Rectal smooth muscle tissue (tissue), 1 donor: ENCODE data around the gene PPIP5K1.
"Not testable (repeated sequence)": the region's sequence is repeated elsewhere in the genome, so short reads cannot be mapped to it uniquely, and the experiment has no call there.

Source experiments
- H3K27ac ChIP-seq: one replicate; pipeline ENCODE4 v1.7.0; 2013; ENCODE audit warnings: low read depth, low read length, inconsistent platforms
- H3K27me3 ChIP-seq: one replicate; pipeline ENCODE4 v1.7.0; 2013; ENCODE audit warnings: low read length; ENCODE audit not compliant: control insufficient read depth, insufficient read depth
- H3K36me3 ChIP-seq: one replicate; pipeline ENCODE4 v1.7.0; 2013; ENCODE audit warnings: low read length; ENCODE audit not compliant: control insufficient read depth, insufficient read depth
- H3K4me1 ChIP-seq: one replicate; pipeline ENCODE4 v1.7.0; 2013; ENCODE audit warnings: low read length; ENCODE audit not compliant: control insufficient read depth, insufficient read depth
- H3K4me3 ChIP-seq: one replicate; pipeline ENCODE4 v1.7.0; 2013; ENCODE audit warnings: low read length
- H3K9ac ChIP-seq: one replicate; pipeline ENCODE4 v1.7.0; 2013; ENCODE audit warnings: low read length

PPIP5K1 gene

DNA sequence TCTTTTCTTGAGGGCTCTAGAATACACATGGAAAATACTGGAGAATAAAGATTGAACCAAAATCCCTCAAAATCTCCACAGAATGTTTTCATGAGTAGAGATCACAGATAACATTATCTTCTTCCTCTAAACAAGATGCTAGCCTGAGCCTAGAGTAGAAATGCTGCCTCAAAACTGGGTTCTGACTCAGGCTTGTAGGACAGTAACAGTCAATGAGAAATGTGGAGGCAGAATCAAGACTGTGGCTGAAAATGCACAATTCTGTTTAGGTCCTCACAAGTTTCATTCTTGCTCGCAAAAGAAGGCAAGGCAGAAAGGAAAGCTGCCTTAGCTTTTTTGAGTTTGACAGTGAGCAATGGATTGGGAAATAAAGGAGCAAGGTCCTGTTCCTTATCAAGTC, 15.4 kb downstream of the PPIP5K1 start:
- not testable (repeated sequence) for H3K36me3 ChIP-seq

DNA sequence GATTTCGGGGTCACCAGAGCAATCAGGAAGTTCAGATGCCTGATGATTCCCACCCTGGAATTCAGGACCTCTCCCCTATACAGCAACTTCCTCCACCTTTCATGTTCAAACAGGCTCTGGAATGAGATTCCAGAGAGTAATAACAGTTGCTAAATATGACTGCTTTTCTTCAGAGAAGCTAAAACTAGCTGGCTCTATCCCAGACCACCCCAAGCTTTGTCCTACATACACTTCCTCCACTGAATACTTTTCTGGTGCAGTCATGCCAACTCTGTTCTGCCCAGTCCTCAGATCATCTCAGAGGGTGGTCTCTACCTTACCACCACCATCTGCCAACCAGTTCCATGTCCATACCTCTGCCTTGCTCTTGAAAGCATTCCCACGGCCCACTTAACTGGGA, 23.4 kb downstream of the PPIP5K1 start:
- not testable (repeated sequence) for H3K27me3 ChIP-seq, H3K4me1 ChIP-seq, H3K9ac ChIP-seq, H3K36me3 ChIP-seq, H3K4me3 ChIP-seq, H3K27ac ChIP-seq

More for the DNA sequence above, 15.4 kb downstream of the PPIP5K1 start:
- not testable (repeated sequence) for H3K4me3 ChIP-seq, H3K27me3 ChIP-seq, H3K9ac ChIP-seq, H3K27ac ChIP-seq, H3K4me1 ChIP-seq

- not testable (repeated sequence) for H3K27me3 ChIP-seq
These were observed 26.2 kb downstream of the PPIP5K1 start for GRCh38 chr15:43563793-43564192.

DNA sequence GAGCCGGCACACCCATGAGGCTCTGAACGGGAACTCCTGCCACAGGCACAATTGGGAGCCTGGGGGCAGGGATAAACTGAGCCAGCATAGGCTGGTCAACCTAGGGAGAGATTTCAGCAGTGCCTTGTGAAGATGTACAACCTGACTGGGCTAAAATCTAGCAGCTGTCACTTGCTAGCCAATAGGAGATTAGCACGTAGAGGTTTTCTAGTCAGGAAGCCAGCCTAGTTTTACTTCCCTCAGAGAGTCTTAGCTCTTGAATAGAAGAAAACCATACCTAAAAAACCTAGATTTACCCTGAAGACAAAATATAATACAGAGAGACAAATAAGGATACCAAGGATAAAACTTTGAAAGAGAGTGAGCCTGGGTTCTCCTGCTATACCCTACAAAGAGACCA, 27.3 kb downstream of the PPIP5K1 start:
- H3K36me3 ChIP-seq, H3K4me1 ChIP-seq, H3K27me3 ChIP-seq, H3K27ac ChIP-seq, H3K4me3 ChIP-seq, H3K9ac ChIP-seq: not testable (repeated sequence)

More at GRCh38 chr15:43563793-43564192, 26.2 kb downstream of the PPIP5K1 start:
- not testable (repeated sequence) for H3K4me1 ChIP-seq, H3K4me3 ChIP-seq, H3K36me3 ChIP-seq, H3K27ac ChIP-seq, H3K9ac ChIP-seq

- H3K36me3 ChIP-seq, result peaks cover 2% of the 10 kb centered on the region
- no peaks in the 10 kb centered on the region for H3K27me3 ChIP-seq
- H3K4me3 ChIP-seq, result no peak overlapping the region
- no peak overlapping the region for H3K9ac ChIP-seq
- H3K27ac ChIP-seq, result no peak overlapping the region
- no peaks in the 10 kb centered on the region for H3K4me1 ChIP-seq
These were observed 37.0 kb downstream of the PPIP5K1 start for GRCh38 chr15:43552986-43553385.

GRCh38 chr15:43552256-43552655, 37.8 kb downstream of the PPIP5K1 start:
- H3K4me3 ChIP-seq, result no peak overlapping the region
- no peaks in the 10 kb centered on the region for H3K27me3 ChIP-seq
- H3K36me3 ChIP-seq, result peaks cover 2% of the 10 kb centered on the region
- no peak overlapping the region for H3K9ac ChIP-seq
- H3K4me1 ChIP-seq, result no peaks in the 10 kb centered on the region
- no peak overlapping the region for H3K27ac ChIP-seq

DNA sequence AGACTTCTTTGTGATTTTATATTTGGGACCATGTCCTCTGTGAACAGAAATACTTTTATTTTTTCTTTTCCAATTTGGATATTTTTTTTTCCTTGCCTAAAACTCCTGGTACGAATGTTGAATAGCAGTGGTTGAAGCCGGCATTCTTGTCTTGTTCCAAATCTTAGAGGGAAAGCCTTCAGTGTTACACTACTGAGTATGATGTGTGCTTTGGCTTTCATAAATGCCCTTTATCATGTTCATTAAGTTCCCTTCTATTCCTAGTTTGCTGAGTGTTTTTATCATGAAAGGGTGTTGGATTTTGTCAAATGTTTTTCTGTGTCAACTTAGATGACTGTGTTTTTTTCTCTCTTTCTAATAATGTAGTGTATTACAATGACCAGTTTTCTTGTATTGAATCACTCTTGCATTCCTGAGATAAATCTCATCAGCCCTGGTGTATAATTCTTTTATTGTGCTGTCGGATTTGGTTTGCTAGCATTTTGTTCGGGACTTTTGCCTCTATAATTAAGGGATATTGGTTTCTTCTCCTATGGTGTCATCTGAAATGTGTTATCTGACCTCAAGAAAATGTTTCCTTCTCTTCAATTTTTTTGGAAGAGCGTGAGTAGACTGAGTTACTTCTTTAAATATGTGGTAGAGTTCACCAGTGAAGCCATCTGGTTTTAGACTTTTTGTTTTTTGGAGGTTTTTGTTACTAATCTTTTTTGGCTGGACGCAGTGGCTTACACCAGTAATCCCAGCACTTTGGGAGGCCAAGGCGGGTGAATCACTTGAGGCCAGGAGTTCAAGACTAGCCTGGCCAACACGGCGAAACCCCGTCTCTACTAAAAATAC, 39.3 kb downstream of the PPIP5K1 start:
- Histone ChIP-seq H3K36me3 (no peaks in the 10 kb centered on the region), H3K4me3 (no peak overlapping the region), H3K9ac (no peak overlapping the region), H3K27ac (no peak overlapping the region), H3K27me3 (no peaks in the 10 kb centered on the region), H3K4me1 (no peaks in the 10 kb centered on the region)

DNA sequence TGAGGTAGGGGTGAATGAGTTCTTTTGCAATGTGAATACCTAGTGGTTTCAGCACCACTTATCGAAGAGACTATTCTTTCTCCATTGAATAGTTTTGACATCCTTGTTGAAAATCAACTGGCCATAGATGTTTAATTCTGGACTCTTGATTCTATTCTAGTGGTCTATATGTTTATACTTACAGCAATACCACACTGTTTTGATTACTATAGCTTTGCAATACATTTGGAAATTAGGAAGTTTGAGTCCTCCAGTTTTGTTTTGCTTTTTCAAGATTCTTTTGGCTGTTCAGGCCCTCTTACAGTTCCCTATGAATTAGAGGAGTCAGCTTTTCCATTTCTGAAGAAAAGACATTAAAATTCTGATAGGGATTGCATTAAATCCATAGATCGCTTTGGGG, 42.5 kb downstream of the PPIP5K1 start:
- Histone ChIP-seq H3K4me1 (no peaks in the 10 kb centered on the region), H3K27ac (no peak overlapping the region), H3K4me3 (no peak overlapping the region)

DNA sequence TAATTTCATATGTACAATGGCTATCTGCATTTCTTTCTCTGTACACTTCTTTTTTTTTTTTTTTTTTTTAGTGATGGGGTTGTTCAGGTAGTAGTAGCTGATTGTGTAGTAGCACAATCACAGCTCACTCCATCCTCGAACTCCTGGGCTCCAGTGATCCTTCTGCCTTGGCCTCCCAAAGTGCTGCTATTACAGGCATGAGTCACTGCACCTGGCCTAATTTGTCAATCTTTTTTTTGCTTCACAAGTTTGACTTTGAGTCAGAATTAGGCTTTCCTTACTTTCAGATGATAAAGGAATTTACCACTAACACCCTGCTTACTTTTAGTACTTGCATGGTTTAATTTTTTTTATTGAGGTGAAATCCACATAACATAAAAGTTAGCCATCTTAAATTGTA, 44.6 kb downstream of the PPIP5K1 start:
- H3K27me3 ChIP-seq, result no peaks in the 10 kb centered on the region
- H3K27ac ChIP-seq, result no peak overlapping the region
- H3K4me1 ChIP-seq, result no peaks in the 10 kb centered on the region
- no peak overlapping the region for H3K4me3 ChIP-seq
- H3K36me3 ChIP-seq, result no peaks in the 10 kb centered on the region
- H3K9ac ChIP-seq, result no peak overlapping the region

More for the DNA sequence above, 42.5 kb downstream of the PPIP5K1 start:
- H3K27me3 ChIP-seq, result no peaks in the 10 kb centered on the region
- no peaks in the 10 kb centered on the region for H3K36me3 ChIP-seq
- no peak overlapping the region for H3K9ac ChIP-seq

DNA sequence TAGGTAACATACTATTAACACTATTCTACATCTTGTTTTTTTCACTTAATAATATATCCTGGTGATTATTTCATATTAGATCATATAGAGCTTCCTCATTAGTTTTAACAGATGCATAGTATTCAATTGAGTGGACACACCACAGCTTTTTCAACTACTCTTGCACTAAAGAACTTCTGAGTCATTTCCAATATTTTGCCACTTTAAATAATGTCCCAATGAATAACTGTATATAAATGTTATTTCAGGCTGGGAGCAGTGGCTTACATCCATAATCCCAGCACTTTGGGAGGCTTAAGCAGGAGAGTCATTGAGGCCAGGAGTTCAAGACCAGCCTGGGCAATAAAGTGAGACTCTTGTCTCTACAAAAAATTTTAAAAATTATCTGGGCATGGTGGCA, 45.7 kb downstream of the PPIP5K1 start:
- Histone ChIP-seq H3K4me3 (no peak overlapping the region), H3K27ac (no peak overlapping the region), H3K4me1 (no peaks in the 10 kb centered on the region), H3K36me3 (no peaks in the 10 kb centered on the region), H3K27me3 (no peaks in the 10 kb centered on the region), H3K9ac (no peak overlapping the region)

GRCh38 chr15:43541785-43542184, 48.2 kb downstream of the PPIP5K1 start:
- H3K4me1 ChIP-seq, result no peaks in the 10 kb centered on the region
- H3K4me3 ChIP-seq, result no peak overlapping the region
- no peaks in the 10 kb centered on the region for H3K27me3 ChIP-seq
- no peak overlapping the region for H3K9ac ChIP-seq
- H3K27ac ChIP-seq, result no peak overlapping the region
- H3K36me3 ChIP-seq, result no peaks in the 10 kb centered on the region

GRCh38 chr15:43538091-43538490, 51.9 kb downstream of the PPIP5K1 start:
- H3K4me1 ChIP-seq, result no peaks in the 10 kb centered on the region

GRCh38 chr15:43534897-43535296, 55.1 kb downstream of the PPIP5K1 start:
- Histone ChIP-seq H3K4me1 (no peaks in the 10 kb centered on the region), H3K27me3 (no peaks in the 10 kb centered on the region), H3K27ac (no peak overlapping the region), H3K4me3 (no peak overlapping the region), H3K9ac (no peak overlapping the region), H3K36me3 (no peaks in the 10 kb centered on the region)

More at GRCh38 chr15:43538091-43538490, 51.9 kb downstream of the PPIP5K1 start:
- no peak overlapping the region for H3K4me3 ChIP-seq
- H3K36me3 ChIP-seq, result no peaks in the 10 kb centered on the region
- H3K27me3 ChIP-seq, result no peaks in the 10 kb centered on the region
- H3K9ac ChIP-seq, result no peak overlapping the region
- no peak overlapping the region for H3K27ac ChIP-seq
